NB4 (cell line): ENCODE measurements around the gene ADORA1.

Experiments used
- DNase-seq: peaks from one replicate; pipeline ENCODE4 v3.0.0; 2010; ENCODE audit warnings: low read depth
- H3K4me3 ChIP-seq: one replicate; pipeline ENCODE4 v1.5.1; 2011; ENCODE audit warnings: mild to moderate bottlenecking, low read depth, low read length, moderate library complexity
- CTCF ChIP-seq: IDR thresholded peaks from one replicate; pipeline ENCODE4 v1.5.1; 2012; ENCODE audit warnings: low read depth, low read length
- MAX ChIP-seq: IDR thresholded peaks from 2 replicates; pipeline ENCODE4 v1.6.1; 2011; ENCODE audit warnings: low read depth, low read length
- MYC ChIP-seq: IDR thresholded peaks from 2 replicates; pipeline ENCODE4 v1.6.1; 2011; ENCODE audit warnings: low read depth, low read length
- POLR2A ChIP-seq: IDR thresholded peaks from 2 replicates; pipeline ENCODE4 v1.6.1; 2011; ENCODE audit warnings: mild to moderate bottlenecking; ENCODE audit not compliant: insufficient read length; ENCODE audit errors: extremely low read depth

Gene ADORA1

GRCh38 chr1:203147376-203147775 lies 19.9 kb downstream of the ADORA1 start:
- no peak for TF ChIP-seq MYC
- no peak for TF ChIP-seq POLR2A
- no peak for TF ChIP-seq CTCF
- TF ChIP-seq MAX, result no peak
- no peak for DNase-seq

GRCh38 chr1:203148127-203148526 lies 20.6 kb downstream of the ADORA1 start:
- H3K4me3 ChIP-seq, result no peak overlapping the region
- no peak for DNase-seq
- TF ChIP-seq MYC (no peak), POLR2A (no peak), CTCF (peak; percentile 30), MAX (no peak)

More at GRCh38 chr1:203147376-203147775, 19.9 kb downstream of the ADORA1 start:
- no peak overlapping the region for H3K4me3 ChIP-seq

GRCh38 chr1:203148579-203148978 lies 21.1 kb downstream of the ADORA1 start:
- no peak overlapping the region for H3K4me3 ChIP-seq
- TF ChIP-seq MYC, result no peak
- no peak for TF ChIP-seq POLR2A
- no peak for TF ChIP-seq MAX
- TF ChIP-seq CTCF, result no peak
- no peak for DNase-seq

GRCh38 chr1:203149188-203149840 lies 21.8 kb downstream of the ADORA1 start:
- no peak overlapping the region for H3K4me3 ChIP-seq
- TF ChIP-seq MYC (no peak), MAX (no peak), POLR2A (no peak), CTCF (no peak)
- no peak for DNase-seq

GRCh38 chr1:203150511-203151297 lies 23.2 kb downstream of the ADORA1 start:
- TF ChIP-seq MAX (no peak), MYC (no peak), CTCF (no peak), POLR2A (no peak)
- DNase-seq, result no peak
- no peak overlapping the region for H3K4me3 ChIP-seq
